Renal cortical epithelial cell (primary cell): ENCODE measurements around the gene BEST3. TPM values are rescaled to one million over a fixed set of nuclear protein-coding genes. Genes with fewer than 3 reads are reported as not detected.
"Not testable (repeated sequence)": the region's sequence is repeated elsewhere in the genome, so short reads cannot be mapped to it uniquely, and the experiment has no call there.

Source experiments
- DNase-seq: peaks from one replicate; pipeline ENCODE4 v3.0.0-alpha.2; 2011; ENCODE audit warnings: low read depth
- total RNA-seq: library from RNA; depleted of rRNA; stranded (reverse); fragments of >200 nt; gene quantifications from 2 replicates; pipeline ENCODE4 v1.2.3, GENCODE V29; 2014

Gene BEST3
- total RNA-seq, 1 donor from 2014 or later: 0.55 TPM

DNA sequence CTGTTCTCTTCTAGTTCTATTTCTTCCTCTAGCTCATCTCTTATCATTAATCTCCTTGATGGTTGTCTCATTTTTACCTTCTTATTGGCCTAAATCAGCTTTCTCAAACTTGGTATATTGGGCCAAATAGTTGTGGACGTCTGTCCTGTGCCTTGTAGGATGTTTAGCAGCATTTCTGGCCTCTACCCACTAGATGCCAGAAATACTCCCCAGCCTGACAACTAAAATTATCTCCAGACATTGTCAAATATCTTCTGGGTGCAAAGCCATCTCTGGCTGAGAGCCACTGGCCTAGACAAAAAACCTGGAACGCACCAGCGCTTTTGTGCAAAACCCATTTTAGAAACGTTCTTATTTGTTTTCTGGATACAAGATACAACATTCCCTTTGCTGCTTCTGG lies 49.6 kb downstream of the BEST3 start:
- DNase-seq: no peak

DNA sequence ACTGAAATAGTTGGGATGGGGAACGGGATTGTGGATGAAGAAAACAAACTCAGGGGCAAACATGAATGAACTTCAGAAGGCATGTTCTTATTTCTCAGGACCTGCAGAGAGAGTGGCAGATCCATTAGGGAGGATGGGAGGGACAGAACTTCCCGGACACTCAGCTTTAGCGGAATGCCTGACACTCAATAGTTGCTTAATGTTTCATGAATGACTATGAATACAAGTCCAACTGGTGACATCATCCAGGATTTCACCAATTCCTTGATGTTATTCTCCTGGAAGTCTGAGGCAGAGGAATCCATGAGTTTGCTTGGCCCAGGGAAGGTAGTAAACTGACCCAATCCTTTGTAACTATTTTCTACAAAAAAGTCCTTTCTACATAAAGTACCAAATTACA lies 50.6 kb downstream of the BEST3 start:
- DNase-seq: peak; percentile 95

DNA sequence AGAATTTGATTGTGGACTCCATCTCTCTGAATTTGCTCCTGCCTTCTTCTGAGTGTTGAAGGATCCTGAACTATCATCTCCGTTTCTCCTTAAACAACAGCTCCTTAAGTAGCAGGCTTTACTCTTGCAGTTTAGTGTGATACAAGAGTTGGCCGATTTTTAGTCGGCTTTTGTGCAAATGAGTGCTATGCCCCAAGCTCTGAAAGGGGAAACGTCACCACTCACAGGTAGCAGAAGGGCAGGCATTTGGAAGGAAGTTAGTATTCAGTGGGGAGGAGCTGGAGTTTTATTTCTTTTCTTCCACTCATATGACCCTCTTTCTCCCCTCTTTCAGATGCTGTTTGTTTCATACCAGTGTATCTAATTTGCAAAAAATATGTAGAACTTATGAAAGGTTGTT lies 51.9 kb downstream of the BEST3 start:
- DNase-seq: no peak

DNA sequence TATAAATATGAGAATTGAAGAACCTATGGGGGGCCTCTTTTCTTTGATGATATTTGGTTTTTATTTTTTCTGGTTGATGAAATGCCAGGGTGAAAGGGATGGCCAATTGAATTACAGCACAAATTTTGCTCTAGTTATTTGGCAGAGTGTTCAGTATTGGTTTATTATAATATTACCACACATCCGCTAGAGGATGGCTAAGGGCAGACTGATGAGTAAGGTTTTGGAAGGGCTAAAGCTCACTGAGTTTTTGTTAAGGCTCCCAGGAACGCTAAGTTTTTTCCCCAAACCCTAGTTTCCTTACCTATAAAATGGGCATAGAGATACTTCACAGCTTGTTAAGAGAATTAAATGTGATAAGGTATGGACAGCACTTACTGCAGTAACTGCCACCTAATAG lies 54.1 kb downstream of the BEST3 start:
- DNase-seq: no peak

GRCh38 chr12:69644511-69644910 lies 54.6 kb downstream of the BEST3 start:
- no peak for DNase-seq

- no peak for DNase-seq
Measured at GRCh38 chr12:69642531-69642930, 56.6 kb downstream of the BEST3 start.

- DNase-seq: no peak
Measured at GRCh38 chr12:69641546-69641945, 57.6 kb downstream of the BEST3 start.

DNA sequence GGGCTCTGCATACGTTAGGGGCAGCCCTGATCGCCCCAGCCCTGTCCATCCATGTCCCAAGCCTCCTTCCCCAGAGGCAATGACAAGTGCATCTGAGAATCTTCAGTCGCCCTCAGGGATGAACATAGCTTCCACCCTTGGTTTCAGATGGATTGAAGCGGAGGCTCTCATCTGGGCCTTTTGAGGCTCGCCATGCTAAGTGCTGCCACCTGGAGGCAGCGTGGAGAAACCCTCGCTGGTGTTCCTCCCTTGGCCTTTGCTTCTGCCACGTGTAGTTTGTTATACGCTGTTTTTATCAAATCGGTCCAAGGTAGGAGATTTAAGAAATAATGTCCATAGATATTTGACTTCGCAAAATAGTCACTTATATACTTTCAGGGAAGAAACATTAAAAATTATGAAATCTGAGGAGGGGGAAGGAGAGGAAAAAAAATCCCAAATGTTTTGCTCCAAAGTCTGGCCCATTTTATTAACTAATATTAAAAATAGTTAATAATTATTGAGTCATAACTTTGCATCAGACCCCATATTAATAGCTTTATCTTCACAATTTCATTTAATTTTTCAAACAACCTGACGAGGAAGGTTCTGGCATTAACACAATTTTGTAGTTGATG lies 59.6 kb downstream of the BEST3 start:
- DNase-seq: peak; percentile 47

GRCh38 chr12:69633061-69633460 lies 66.0 kb downstream of the BEST3 start:
- peak; percentile 12 for DNase-seq

DNA sequence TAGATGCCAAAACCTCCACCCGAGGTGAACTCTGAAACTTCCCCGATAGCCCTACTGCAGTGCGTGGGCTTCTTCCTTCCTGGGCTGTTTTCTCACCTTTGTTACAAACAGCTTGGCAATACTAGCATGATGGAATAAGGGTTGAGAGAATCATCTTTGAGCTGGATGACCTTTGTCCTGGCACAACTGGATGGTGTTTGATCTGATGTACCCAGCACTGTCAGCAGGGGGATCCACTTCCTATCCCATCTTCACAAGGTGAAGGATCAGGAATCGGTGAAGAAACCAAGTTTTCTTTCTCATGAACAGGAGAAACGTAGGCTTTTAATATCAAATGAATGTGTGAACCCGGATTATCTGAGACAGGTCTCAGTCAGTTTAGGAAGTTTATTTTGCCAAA lies 68.9 kb downstream of the BEST3 start:
- DNase-seq: peak; percentile 8

- DNase-seq: no peak
Measured at GRCh38 chr12:69627501-69627900, 71.6 kb downstream of the BEST3 start.

GRCh38 chr12:69623970-69624369 lies 75.1 kb downstream of the BEST3 start:
- no peak for DNase-seq

DNA sequence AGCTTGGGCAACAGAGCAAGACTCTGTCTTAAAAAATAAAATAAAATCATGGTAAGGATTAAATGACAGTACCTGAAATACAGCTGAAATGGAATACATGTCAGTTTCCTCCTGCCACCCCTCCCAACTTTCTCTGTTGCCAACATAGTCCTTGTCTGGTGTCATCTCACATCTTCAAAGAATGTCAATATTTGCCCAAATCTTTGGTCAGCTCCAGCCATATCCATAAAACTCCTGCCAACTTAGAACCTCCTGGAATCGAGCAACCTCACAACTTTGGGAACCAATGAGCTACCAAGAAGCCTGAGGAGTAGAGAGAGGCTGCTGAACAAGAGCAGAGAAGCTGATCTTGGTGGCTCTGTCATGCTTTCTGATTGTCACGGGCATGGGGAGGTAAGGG lies 77.6 kb downstream of the BEST3 start:
- DNase-seq: no peak

DNA sequence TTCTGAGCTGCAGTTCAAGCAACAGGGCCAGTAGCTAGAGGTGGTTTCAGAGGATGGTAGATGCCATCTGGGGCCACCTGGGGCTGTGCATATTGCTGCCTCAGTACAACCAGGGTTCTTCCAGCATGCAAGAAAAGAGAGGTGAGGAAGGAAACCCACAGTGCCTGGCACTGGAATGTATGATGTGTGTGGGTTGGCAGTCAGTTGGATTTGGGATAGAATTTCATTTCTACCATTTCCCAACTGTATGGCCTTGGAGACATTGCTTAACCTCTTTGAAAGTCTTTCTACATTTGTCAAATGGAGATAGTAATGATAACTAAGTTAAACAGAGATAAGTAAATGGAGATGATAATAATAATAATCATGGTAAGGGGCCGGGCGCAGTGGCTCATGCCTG lies 78.2 kb downstream of the BEST3 start:
- DNase-seq: no peak

GRCh38 chr12:69620077-69620476 lies 79.0 kb downstream of the BEST3 start:
- DNase-seq: no peak

DNA sequence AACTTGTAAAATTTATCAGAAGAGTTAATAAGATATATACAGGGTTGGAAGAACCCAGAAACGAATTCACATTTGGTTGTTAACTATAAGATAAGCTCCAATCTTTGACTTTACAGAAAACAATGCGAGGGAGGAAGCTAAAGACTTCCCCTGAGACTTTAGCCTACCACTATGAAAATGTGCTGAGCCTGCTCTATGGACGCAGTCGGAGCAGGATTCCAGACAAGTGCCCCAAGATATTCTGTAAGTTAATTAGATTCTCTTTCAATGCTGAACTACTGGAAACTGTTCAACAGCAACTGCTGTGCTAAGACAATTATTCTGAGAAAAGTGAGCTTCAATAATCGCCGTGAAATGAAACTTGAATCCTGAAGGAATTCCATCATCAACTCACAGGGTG lies 80.1 kb downstream of the BEST3 start:
- DNase-seq: no peak

DNA sequence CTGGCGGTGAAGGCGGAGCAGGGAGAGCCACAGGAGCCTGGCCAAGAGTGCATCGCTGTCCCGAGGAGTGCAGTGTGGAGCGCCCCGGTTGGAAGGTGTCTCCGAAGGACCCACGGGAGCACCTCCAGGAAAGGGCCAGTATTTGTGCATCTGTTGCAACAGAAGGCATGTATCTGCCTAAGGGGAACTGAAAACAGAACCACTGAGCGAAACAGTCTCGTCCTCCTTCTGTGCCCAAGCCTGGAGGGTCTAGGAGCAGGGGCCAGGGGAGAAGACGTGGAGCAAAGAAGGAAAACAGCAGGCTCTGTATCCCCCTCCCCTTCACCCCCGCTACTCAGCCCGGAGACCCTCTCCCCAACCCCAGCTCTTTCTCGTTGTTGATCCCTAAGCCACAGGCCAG lies 83.1 kb downstream of the BEST3 start:
- no peak for DNase-seq

GRCh38 chr12:69613351-69613750 lies 85.8 kb downstream of the BEST3 start:
- DNase-seq: no peak

- DNase-seq: no peak
Measured at GRCh38 chr12:69610729-69611128, 88.4 kb downstream of the BEST3 start, which contains the start of gene LRRC10. LRRC10 (minus strand) TSS chr12:69610907; CDS start chr12:69610838, 69 bp downstream.

- DNase-seq: no peak
Measured at GRCh38 chr12:69610126-69610525, 89.0 kb downstream of the BEST3 start.

GRCh38 chr12:69608114-69608513 lies 91.0 kb downstream of the BEST3 start:
- DNase-seq: no peak

DNA sequence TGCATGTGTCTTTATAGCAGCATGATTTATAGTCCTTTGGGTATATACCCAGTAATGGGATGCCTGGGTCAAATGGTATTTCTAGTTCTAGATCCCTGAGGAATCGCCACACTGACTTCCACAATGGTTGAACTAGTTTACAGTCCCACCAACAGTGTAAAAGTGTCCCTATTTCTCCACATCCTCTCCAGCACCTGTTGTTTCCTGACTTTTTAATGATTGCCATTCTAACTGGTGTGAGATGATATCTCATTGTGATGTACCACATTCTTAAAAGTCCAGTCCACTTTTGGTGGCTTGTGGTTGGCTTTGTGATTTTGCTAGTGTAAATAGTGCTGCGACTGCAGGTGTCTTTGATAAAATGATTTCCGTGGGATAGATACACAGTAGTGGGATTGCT lies 94.8 kb downstream of the BEST3 start:
- DNase-seq: not testable (repeated sequence)
